NOMO-1 treated with DMSO at 0.1 percent for 48 hours (cell line): ENCODE results near the gene ACER3.

ENCODE experiments used
- DNase-seq: peaks from one replicate; lab custom pipeline; 2025; ENCODE audit not compliant: unreplicated experiment; lab: John Stamatoyannopoulos, UW

The ACER3 gene

GRCh38 chr11:77073328-77074001 is 212.7 kb downstream of the ACER3 start:
- DNase-seq: no peak

GRCh38 chr11:77074205-77074604 is 213.5 kb downstream of the ACER3 start:
- no peak for DNase-seq

DNA sequence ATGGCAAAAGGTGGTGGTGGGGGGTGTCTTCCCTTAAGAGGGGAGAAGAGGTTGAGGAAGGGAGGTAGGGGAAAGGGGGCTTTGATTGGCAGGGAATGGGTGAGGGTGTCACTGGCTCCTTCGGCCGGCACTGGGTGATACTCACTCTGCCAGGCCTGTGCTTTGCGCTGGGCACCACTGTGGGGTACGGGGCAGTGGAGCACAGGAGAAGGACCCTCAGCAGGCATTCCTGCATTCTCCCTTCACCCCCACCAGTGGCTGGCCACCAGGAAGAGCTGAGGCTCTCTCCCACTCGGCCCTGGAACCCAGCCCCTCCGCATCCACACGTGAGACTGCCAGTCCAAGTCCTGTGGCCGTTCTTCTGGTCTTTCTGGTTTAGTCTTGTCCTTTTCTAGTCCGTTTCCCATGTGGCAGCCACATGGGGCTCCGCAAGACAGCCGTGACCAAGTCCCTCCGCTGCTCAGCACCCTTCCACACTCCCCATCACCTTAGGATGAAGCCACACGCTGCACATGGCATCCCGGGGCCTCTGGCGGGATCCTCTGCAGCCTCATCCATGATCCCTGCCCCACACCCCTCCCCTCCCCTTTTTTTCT is 214.0 kb downstream of the ACER3 start:
- no peak for DNase-seq

GRCh38 chr11:77075425-77075905 is 214.7 kb downstream of the ACER3 start:
- DNase-seq: no peak
